ENCODE results near the gene CGB2. TPM values are rescaled to one million over a fixed set of nuclear protein-coding genes. Genes with fewer than 3 reads are reported as not detected.

Gene CGB2
- total and polyA plus RNA-seq, 2 of the 4 experiments (the other 2 are of a cell fraction), result not detected

GRCh38 chr19:49061445-49061844 is 29.8 kb downstream of the CGB2 start:
- POLR2A ChIA-PET (ENCODE audit: unreplicated experiment), result interaction anchor here (0.5 kb wide), 1 partner anchor 26 kb away, joined by 7 read pairs; no protein-coding TSS in a partner anchor
- CTCF ChIA-PET, result no interaction called here
- H3K14ac ChIP-seq (replicated peaks; ENCODE audit: low read depth, low read length), result no peak overlapping the region
- no peak overlapping the region for H3K23ac ChIP-seq (ENCODE audit: low read depth, low read length)
- no peak overlapping the region for H3K27ac ChIP-seq (ENCODE audit: insufficient read depth, low read length)
- H4K91ac ChIP-seq (ENCODE audit: insufficient read depth, low read depth, low read length), result no peak overlapping the region
- no peak overlapping the region for H3K4ac ChIP-seq (ENCODE audit: low read depth, low read length)
- no peak overlapping the region for H3K4me3 ChIP-seq (ENCODE audit: insufficient read depth, low read depth, low read length)
- ATAC-seq (ENCODE audit: low read depth) (no peak), DNase-seq (no peak)
- H4K20me1 ChIP-seq (ENCODE audit: insufficient read depth, low read length), result no peaks in the 10 kb centered on the region
- H2AFZ ChIP-seq (replicated peaks; ENCODE audit: low read length, poor library complexity), result no peak overlapping the region
- peaks cover 0 to 5% of the 10 kb centered on the region in 2 experiments; a peak in 3 of 4 replicates for H3K79me1 ChIP-seq (ENCODE audit: low read depth in 1 of 2, low read length in 2 of 2)
- no peak overlapping the region for H3K56ac ChIP-seq (ENCODE audit: extremely low read depth, insufficient read depth, low read length)
- H4K8ac ChIP-seq (ENCODE audit: low read depth in 2 of 2, low read length in 2 of 2), result no peak overlapping the region
- in situ Hi-C loops (cut with MboI; ENCODE audit: low sequenced_read_pairs), result no loop called here
- no peak overlapping the region for H3K4me2 ChIP-seq (ENCODE audit: low read depth, low read length)
- H3K9ac ChIP-seq (ENCODE audit: low read depth, low read length), result no peak overlapping the region
- no TSS peak for BruUV-seq (replicated peaks)
- no peak overlapping the region for H2BK120ac ChIP-seq (ENCODE audit: low read depth, low read length)
- H3K18ac ChIP-seq (ENCODE audit: low read depth, low read length), result no peak overlapping the region
- no peak overlapping the region for H2BK20ac ChIP-seq (ENCODE audit: low read depth, low read length)
- TF ChIP-seq, protein P1, sequence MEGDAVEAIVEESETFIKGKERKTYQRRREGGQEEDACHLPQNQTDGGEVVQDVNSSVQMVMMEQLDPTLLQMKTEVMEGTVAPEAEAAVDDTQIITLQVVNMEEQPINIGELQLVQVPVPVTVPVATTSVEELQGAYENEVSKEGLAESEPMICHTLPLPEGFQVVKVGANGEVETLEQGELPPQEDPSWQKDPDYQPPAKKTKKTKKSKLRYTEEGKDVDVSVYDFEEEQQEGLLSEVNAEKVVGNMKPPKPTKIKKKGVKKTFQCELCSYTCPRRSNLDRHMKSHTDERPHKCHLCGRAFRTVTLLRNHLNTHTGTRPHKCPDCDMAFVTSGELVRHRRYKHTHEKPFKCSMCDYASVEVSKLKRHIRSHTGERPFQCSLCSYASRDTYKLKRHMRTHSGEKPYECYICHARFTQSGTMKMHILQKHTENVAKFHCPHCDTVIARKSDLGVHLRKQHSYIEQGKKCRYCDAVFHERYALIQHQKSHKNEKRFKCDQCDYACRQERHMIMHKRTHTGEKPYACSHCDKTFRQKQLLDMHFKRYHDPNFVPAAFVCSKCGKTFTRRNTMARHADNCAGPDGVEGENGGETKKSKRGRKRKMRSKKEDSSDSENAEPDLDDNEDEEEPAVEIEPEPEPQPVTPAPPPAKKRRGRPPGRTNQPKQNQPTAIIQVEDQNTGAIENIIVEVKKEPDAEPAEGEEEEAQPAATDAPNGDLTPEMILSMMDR (conservative IDR thresholded peaks at IDR 0.05; ENCODE audit: low read depth, low read length), result no peak
- TF ChIP-seq BHLHE40 (IDR thresholded peaks at IDR 0.05; ENCODE audit: low read depth, low read length) (no peak), FOS (IDR thresholded peaks at IDR 0.05; ENCODE audit: low read depth, low read length) (no peak)
- peaks cover 5% of the 10 kb centered on the region; the same call in 1 of the 2 replicates for H3K4me1 ChIP-seq (ENCODE audit: control insufficient read depth, insufficient read depth, low read length)
- no peak overlapping the region for H2BK15ac ChIP-seq (ENCODE audit: low read depth, low read length)
- no peaks in the 10 kb centered on the region for H3K9me3 ChIP-seq (ENCODE audit: control insufficient read depth, insufficient read depth, low read length)
- H3K9me1 ChIP-seq (ENCODE audit: insufficient read depth, low read length), result no peaks in the 10 kb centered on the region
- H2BK5ac ChIP-seq (ENCODE audit: low read depth, low read length, poor library complexity, severe bottlenecking), result no peak overlapping the region
- peaks cover 32% of the 10 kb centered on the region for H3K27me3 ChIP-seq (ENCODE audit: control insufficient read depth, insufficient read depth, low read length)
- H4K5ac ChIP-seq (ENCODE audit: low read depth, low read length), result no peak overlapping the region
- no peak overlapping the region for H2AK9ac ChIP-seq (replicated peaks; ENCODE audit: low read depth, low read length, poor library complexity)
- intact Hi-C loops (cut with micrococcal nuclease), result no loop called here
- 74% methylated on average over 9 of the region's 25 CpGs; no CpG with 5 or more reads in 1 of the 2 experiments for WGBS, 2 experiments (ENCODE audit: extremely low coverage in 2 of 2, insufficient read length in 1 of 2)
- dilution Hi-C loops (cut with HindIII; ENCODE audit: low sequenced_read_pairs, unreplicated experiment), result no loop called here
- H2AK5ac ChIP-seq (ENCODE audit: low read depth, low read length), result no peak overlapping the region
- no peaks in the 10 kb centered on the region for H3K36me3 ChIP-seq (ENCODE audit: control insufficient read depth, insufficient read depth, low read length)

All from IMR-90 (cell line).